Vagina (tissue), 2 donors: ENCODE data around the gene MCOLN1. TPM values are rescaled to one million over a fixed set of nuclear protein-coding genes. Genes with fewer than 3 reads are reported as not detected.
"Not testable (repeated sequence)": the region's sequence is repeated elsewhere in the genome, so short reads cannot be mapped to it uniquely, and the experiment has no call there.

Source experiments
- DNase-seq, 2 donors: peaks; one replicate each; pipeline ENCODE4 v3.0.0-alpha.2; 2017; ENCODE audit errors: extremely low spot score in 2 of 2
- H3K27ac ChIP-seq: fragments of 200-600 bp; sonication (generic); one replicate; pipeline ENCODE4 v1.5.1; 2019
- H3K27me3 ChIP-seq: fragments of 200-600 bp; sonication (generic); one replicate; pipeline ENCODE4 v1.5.1; 2019
- H3K36me3 ChIP-seq, 2 donors: fragments of 200-600 bp; sonication (generic); one replicate each; pipeline ENCODE4 v1.5.1; 2017 to 2019
- H3K4me1 ChIP-seq: fragments of 200-600 bp; sonication (generic); one replicate; pipeline ENCODE4 v1.5.1; 2019
- H3K4me3 ChIP-seq, 2 donors: fragments of 200-600 bp; sonication (generic); 1 replicate in 1 of 2; 2 replicates in 1 of 2; pipeline ENCODE4 v1.5.1; 2016 to 2019
- H3K9me3 ChIP-seq: fragments of 200-600 bp; sonication (generic); one replicate; pipeline ENCODE4 v1.5.1; 2019
- CTCF ChIP-seq, 3 experiments: fragments of 450-650 bp in 2 of 3; fragments of 200-600 bp in 1 of 3; sonication (generic) in 1 of 3; IDR thresholded peaks; one replicate each; pipeline ENCODE4 v1.5.1; 2017 to 2019; ENCODE audit warnings: antibody characterized with exemption in 3 of 3, mild to moderate bottlenecking in 2 of 3, moderate library complexity in 2 of 3
- POLR2A ChIP-seq, 2 donors: fragments of 450-650 bp; IDR thresholded peaks; one replicate each; pipeline ENCODE4 v1.6.1; 2017; ENCODE audit warnings: antibody characterized with exemption in 2 of 2, mild to moderate bottlenecking in 2 of 2, moderate library complexity in 2 of 2
- POLR2AphosphoS5 ChIP-seq, 2 donors: sonication (generic); formaldehyde crosslinking; IDR thresholded peaks; one replicate each; pipeline ENCODE4 v1.9.0; 2017; ENCODE audit warnings: antibody characterized with exemption in 2 of 2, mild to moderate bottlenecking in 2 of 2, low read depth in 1 of 2; ENCODE audit not compliant: insufficient read depth in 1 of 2
- intact Hi-C: fragments of 100-400 bp; cut with DNase I; formaldehyde crosslinking; loops from one replicate; pipeline ENCODE4 v1.15.1; 2023
- total RNA-seq: library from RNA; depleted of rRNA; stranded (reverse); fragments of >200 nt; gene quantifications from one replicate; pipeline ENCODE4 v1.2.3, GENCODE V29; 2016

The MCOLN1 gene
- total RNA-seq, 1 donor from 2014 or later = 20.4 TPM

GRCh38 chr19:7535998-7536695 is 13.7 kb downstream of the MCOLN1 start:
- Histone ChIP-seq H3K27ac (peak overlapping the region; percentile 92), H3K36me3 (peaks cover 0 to 42% of the 10 kb centered on the region in 2 donors), H3K9me3 (no peaks in the 10 kb centered on the region), H3K4me3 (peak overlapping the region; percentile 74 to 96), H3K4me1 (peaks cover 19% of the 10 kb centered on the region), H3K27me3 (no peaks in the 10 kb centered on the region)
- no peak for DNase-seq
- no peak for TF ChIP-seq POLR2AphosphoS5 (IDR thresholded peaks at IDR 0.05; ENCODE audit: insufficient read depth in 1 of 2, low read depth in 1 of 2)
- TF ChIP-seq POLR2A (IDR thresholded peaks at IDR 0.05) = no peak
- TF ChIP-seq CTCF (IDR thresholded peaks at IDR 0.05) = no peak
- intact Hi-C loops = no loop called here

DNA sequence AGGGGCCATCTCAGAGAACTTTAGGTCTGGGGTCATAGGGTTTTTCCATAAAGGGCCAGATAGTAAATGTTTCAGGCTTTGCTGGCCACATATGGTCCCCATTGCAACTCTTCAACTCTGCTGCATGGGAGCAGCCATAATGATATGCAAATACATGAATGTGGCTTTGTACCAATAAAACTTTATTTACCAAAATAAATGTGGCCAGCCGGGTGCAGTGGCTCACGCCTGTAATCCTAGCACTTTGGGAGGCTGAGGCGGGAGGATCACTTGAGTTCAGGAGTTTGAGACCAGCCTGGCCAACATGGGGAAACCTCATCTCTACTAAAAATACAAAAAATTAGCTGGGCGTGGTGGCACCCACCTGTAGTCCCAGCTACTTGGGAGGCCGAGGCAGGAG is 16.6 kb downstream of the MCOLN1 start:
- peaks cover 10% of the 10 kb centered on the region for H3K4me1 ChIP-seq

DNA sequence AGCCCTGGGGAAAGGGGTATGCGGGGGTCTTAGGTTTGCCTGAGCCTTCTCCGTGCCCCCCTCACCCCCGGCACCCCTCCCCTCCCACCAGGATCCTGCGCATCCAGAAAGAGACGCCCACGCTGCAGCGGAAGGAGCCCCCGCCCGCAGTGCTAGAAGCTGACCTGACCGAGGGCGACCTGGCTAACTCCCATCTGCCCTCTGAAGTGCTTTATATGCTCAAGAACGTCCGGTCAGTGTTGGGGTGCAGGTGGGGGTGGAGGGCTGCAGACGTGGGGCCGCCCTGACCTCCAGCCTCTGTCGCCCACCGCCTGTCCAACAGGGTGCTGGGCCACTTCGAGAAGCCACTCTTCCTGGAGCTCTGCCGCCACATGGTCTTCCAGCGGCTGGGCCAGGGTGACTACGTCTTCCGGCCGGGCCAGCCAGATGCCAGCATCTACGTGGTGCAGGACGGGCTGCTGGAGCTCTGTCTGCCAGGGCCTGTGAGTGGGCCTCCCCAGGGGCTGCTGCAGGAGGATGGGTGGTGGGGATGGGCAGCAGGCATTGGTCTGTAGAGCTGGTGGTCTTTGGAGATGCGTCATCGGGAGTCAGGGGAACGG is 17.5 kb downstream of the MCOLN1 start:
- Histone ChIP-seq H3K4me3 (no peak overlapping the region), H3K27ac (no peak overlapping the region), H3K27me3 (no peaks in the 10 kb centered on the region), H3K4me1 (peaks cover 10% of the 10 kb centered on the region), H3K36me3 (peaks cover 0 to 66% of the 10 kb centered on the region in 2 donors), H3K9me3 (no peaks in the 10 kb centered on the region)
- no peak for TF ChIP-seq CTCF (IDR thresholded peaks at IDR 0.05)
- no peak for TF ChIP-seq POLR2AphosphoS5 (IDR thresholded peaks at IDR 0.05; ENCODE audit: insufficient read depth in 1 of 2, low read depth in 1 of 2)
- no peak for DNase-seq
- intact Hi-C loops = no loop called here

More for the DNA sequence above, 16.6 kb downstream of the MCOLN1 start:
- H3K4me3 ChIP-seq, intact Hi-C loops, H3K27me3 ChIP-seq, H3K27ac ChIP-seq, H3K9me3 ChIP-seq, DNase-seq: not testable (repeated sequence)
- H3K36me3 ChIP-seq = peaks cover 0 to 66% of the 10 kb centered on the region in 2 donors

DNA sequence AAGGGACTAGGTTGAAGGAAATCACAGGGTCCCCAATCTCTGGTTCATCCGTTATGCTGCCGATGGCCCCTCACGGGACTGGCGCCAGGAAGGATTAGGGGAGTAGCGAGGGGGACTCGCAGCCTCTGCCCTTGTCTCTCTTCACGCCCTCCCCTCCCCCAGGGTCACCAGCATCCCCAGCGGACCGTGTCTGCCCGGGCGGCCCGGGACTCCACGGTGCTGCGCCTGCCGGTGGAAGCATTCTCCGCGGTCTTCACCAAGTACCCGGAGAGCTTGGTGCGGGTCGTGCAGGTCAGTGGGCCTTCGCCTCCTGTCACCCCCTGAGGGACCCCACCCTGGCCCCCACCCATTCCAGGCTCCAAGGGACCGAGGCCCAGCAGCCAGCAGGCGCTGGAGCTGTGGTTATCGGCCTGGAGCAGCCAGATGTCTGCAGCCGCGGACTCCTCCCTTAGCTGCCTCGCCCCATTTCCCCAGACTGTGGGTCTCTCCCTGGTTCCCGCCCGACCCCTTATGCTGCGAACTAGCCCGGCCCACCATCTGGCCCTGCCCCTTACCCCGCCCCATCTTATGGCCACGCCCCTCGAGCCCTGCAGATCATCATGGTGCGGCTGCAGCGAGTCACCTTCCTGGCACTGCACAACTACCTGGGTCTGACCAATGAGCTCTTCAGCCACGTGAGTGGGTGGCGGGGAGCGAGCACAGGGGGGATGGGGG is 18.5 kb downstream of the MCOLN1 start:
- no peaks in the 10 kb centered on the region for H3K9me3 ChIP-seq
- peaks cover 0 to 73% of the 10 kb centered on the region in 2 donors for H3K36me3 ChIP-seq
- peaks cover 8% of the 10 kb centered on the region for H3K4me1 ChIP-seq
- intact Hi-C loops = no loop called here
- H3K27ac ChIP-seq = no peak overlapping the region
- TF ChIP-seq POLR2A (IDR thresholded peaks at IDR 0.05) = no peak
- no peak for TF ChIP-seq CTCF (IDR thresholded peaks at IDR 0.05)
- TF ChIP-seq POLR2AphosphoS5 (IDR thresholded peaks at IDR 0.05; ENCODE audit: insufficient read depth in 1 of 2, low read depth in 1 of 2) = no peak
- H3K4me3 ChIP-seq = no peak overlapping the region
- DNase-seq = no peak
- H3K27me3 ChIP-seq = no peaks in the 10 kb centered on the region

- peaks cover 0 to 73% of the 10 kb centered on the region in 2 donors for H3K36me3 ChIP-seq
- H3K27me3 ChIP-seq = no peaks in the 10 kb centered on the region
- no peak for TF ChIP-seq CTCF (IDR thresholded peaks at IDR 0.05)
- no peak for TF ChIP-seq POLR2A (IDR thresholded peaks at IDR 0.05)
- TF ChIP-seq POLR2AphosphoS5 (IDR thresholded peaks at IDR 0.05; ENCODE audit: insufficient read depth in 1 of 2, low read depth in 1 of 2) = no peak
- intact Hi-C loops = no loop called here
- no peak overlapping the region for H3K4me3 ChIP-seq
- DNase-seq = no peak
- peaks cover 2% of the 10 kb centered on the region for H3K4me1 ChIP-seq
- H3K27ac ChIP-seq = no peak overlapping the region
- H3K9me3 ChIP-seq = no peaks in the 10 kb centered on the region
Measured at GRCh38 chr19:7541475-7541824, 19.0 kb downstream of the MCOLN1 start.
